ENCODE measurements around the gene MEF2C. TPM values are rescaled to one million over a fixed set of nuclear protein-coding genes. Genes with fewer than 3 reads are reported as not detected.
"Not testable (repeated sequence)": the region's sequence is repeated elsewhere in the genome, so short reads cannot be mapped to it uniquely, and the experiment has no call there.

Gene MEF2C
- total RNA-seq, 1 donor from 2014 or later: 24.1 TPM

DNA sequence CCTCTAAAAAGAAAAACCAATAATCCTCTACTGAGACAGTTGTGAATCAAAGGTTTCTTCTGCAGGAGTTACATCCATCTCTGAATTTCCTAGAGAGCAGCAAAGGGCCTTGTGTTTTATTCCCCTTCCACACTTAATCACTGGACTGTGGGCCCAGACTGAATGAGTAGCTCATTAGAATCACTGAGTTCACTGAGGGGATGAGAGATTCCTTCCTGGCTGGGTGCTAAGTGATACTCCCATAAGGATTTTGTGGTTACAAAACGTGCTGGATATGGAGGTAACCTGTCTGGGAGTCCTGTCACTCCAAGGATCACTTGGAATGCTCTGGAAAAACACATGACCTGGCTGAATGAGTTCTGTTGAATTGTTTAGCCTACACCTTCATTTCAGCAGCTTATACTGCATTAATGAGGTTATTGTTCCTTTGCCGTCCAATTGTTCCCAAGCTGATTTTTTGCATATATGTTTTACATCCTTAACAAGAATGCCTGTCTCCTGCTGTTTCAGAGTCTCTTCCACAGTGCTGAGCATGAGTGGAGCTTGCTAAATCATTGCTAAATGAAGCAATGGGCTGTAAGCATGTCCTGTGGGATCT, 82.9 kb downstream of the MEF2C start:
- H3K27ac Mint-ChIP-seq (ENCODE audit: unreplicated experiment): peak overlapping the region; percentile 24
- H3K36me3 Mint-ChIP-seq (ENCODE audit: unreplicated experiment): peaks cover 7% of the 10 kb centered on the region
- no peak for DNase-seq
- no peak overlapping the region for H3K4me3 Mint-ChIP-seq (ENCODE audit: unreplicated experiment)
- TF ChIP-seq CTCF (IDR thresholded peaks at IDR 0.05; ENCODE audit: partially characterized antibody, unreplicated experiment): no peak
- peaks cover 9% of the 10 kb centered on the region for H3K4me1 Mint-ChIP-seq (ENCODE audit: low read depth, unreplicated experiment)
- peaks cover 1% of the 10 kb centered on the region for H3K27me3 Mint-ChIP-seq (ENCODE audit: unreplicated experiment)
- H3K9me3 Mint-ChIP-seq (ENCODE audit: unreplicated experiment): no peaks in the 10 kb centered on the region

GRCh38 chr5:88798933-88799332, 84.1 kb downstream of the MEF2C start:
- not testable (repeated sequence) for H3K4me1 Mint-ChIP-seq (ENCODE audit: low read depth, unreplicated experiment); H3K36me3 Mint-ChIP-seq (ENCODE audit: unreplicated experiment); H3K4me3 Mint-ChIP-seq (ENCODE audit: unreplicated experiment); H3K27me3 Mint-ChIP-seq (ENCODE audit: unreplicated experiment); DNase-seq; H3K9me3 Mint-ChIP-seq (ENCODE audit: unreplicated experiment); H3K27ac Mint-ChIP-seq (ENCODE audit: unreplicated experiment)

- H3K4me1 Mint-ChIP-seq (ENCODE audit: low read depth, unreplicated experiment); H3K27me3 Mint-ChIP-seq (ENCODE audit: unreplicated experiment); H3K4me3 Mint-ChIP-seq (ENCODE audit: unreplicated experiment); H3K27ac Mint-ChIP-seq (ENCODE audit: unreplicated experiment); DNase-seq; H3K36me3 Mint-ChIP-seq (ENCODE audit: unreplicated experiment); H3K9me3 Mint-ChIP-seq (ENCODE audit: unreplicated experiment): not testable (repeated sequence)
Measured at GRCh38 chr5:88793797-88794196, 89.2 kb downstream of the MEF2C start.

DNA sequence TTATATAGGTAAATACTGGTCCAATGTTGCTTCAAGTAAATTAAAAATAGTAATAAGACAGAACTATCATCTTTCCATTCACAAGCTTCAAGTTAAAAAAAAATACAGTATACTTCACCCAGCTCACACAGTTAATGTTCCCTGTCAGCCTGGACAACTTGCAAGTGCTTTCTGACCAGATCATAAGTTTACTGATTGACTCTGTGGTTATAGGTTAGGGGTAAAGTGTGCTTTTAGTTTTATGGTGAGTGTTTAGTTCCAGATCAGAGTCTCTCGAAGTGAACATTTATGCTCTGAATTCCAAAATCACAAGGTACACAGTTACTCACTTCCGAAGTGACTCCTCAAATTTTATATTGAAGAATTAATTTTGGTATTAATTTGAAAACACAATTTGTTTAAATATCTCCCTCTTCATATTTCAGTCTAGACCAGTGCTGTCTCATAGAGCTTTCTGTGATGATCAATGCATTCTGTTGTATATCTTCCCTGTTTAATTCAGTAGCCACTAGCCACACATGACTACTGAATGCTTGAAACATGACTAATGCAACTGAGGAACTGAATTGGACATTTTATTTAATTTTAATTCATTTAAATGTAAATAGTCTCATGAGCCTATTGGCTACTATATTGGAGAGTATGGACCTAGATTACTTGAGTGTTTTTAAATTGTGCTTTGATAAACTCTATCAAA, 90.7 kb downstream of the MEF2C start:
- no peaks in the 10 kb centered on the region for H3K36me3 Mint-ChIP-seq (ENCODE audit: unreplicated experiment)
- no peak overlapping the region for H3K4me3 Mint-ChIP-seq (ENCODE audit: unreplicated experiment)
- TF ChIP-seq CTCF (IDR thresholded peaks at IDR 0.05; ENCODE audit: partially characterized antibody, unreplicated experiment): no peak
- H3K4me1 Mint-ChIP-seq (ENCODE audit: low read depth, unreplicated experiment): peaks cover 5% of the 10 kb centered on the region
- H3K27me3 Mint-ChIP-seq (ENCODE audit: unreplicated experiment): peaks cover 1% of the 10 kb centered on the region
- no peak for DNase-seq
- H3K27ac Mint-ChIP-seq (ENCODE audit: unreplicated experiment): no peak overlapping the region
- no peaks in the 10 kb centered on the region for H3K9me3 Mint-ChIP-seq (ENCODE audit: unreplicated experiment)

DNA sequence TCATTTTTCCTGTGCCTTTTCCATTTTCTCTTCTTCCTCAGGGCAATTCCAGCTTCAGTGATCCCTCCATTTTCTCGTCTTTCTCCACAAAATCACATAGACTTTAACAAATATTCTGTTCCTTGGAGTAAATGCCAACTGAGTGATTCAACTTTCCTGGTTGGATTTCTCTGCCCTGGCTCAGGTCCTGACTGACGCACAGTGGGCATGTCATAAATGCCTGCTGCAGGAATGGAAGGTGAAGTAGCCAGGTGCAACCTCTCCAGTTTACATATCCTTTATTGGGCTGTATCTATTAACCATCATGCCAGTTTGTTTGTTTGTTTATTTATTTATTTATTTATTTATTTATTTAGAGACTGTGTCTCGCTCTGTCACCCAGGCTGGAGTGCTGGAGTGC, 95.1 kb downstream of the MEF2C start:
- Mint-ChIP-seq H3K36me3 (ENCODE audit: unreplicated experiment) (no peaks in the 10 kb centered on the region), H3K9me3 (ENCODE audit: unreplicated experiment) (no peaks in the 10 kb centered on the region), H3K27ac (ENCODE audit: unreplicated experiment) (no peak overlapping the region), H3K27me3 (ENCODE audit: unreplicated experiment) (no peaks in the 10 kb centered on the region), H3K4me3 (ENCODE audit: unreplicated experiment) (no peak overlapping the region), H3K4me1 (ENCODE audit: low read depth, unreplicated experiment) (peaks cover 24% of the 10 kb centered on the region)
- DNase-seq: no peak
- no peak for TF ChIP-seq CTCF (IDR thresholded peaks at IDR 0.05; ENCODE audit: partially characterized antibody, unreplicated experiment)

DNA sequence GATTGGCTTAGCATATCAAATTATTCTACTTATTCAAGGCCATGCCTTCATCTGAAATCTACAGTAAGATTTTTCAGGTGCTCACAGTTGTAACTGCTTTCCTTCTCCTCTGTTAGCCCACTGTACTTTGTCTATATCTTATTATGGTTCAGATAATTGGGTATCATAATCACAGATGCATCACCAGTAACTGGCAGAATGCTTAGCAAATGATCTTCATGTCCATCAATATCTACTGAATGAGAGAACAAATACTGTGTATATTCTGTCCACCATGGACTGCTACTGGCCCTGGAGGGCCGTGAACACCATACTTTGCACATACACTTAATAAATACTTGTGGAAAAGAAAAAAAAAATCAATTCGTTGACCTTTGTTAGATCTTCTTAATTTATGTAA, 96.2 kb downstream of the MEF2C start:
- H3K27ac Mint-ChIP-seq (ENCODE audit: unreplicated experiment): peak overlapping the region; percentile 37
- no peak overlapping the region for H3K4me3 Mint-ChIP-seq (ENCODE audit: unreplicated experiment)
- no peak for TF ChIP-seq CTCF (IDR thresholded peaks at IDR 0.05; ENCODE audit: partially characterized antibody, unreplicated experiment)
- no peaks in the 10 kb centered on the region for H3K9me3 Mint-ChIP-seq (ENCODE audit: unreplicated experiment)
- no peak for DNase-seq
- H3K36me3 Mint-ChIP-seq (ENCODE audit: unreplicated experiment): no peaks in the 10 kb centered on the region
- no peaks in the 10 kb centered on the region for H3K27me3 Mint-ChIP-seq (ENCODE audit: unreplicated experiment)
- peaks cover 24% of the 10 kb centered on the region for H3K4me1 Mint-ChIP-seq (ENCODE audit: low read depth, unreplicated experiment)
